ENCODE measurements around the gene ZNF134. TPM values are rescaled to one million over a fixed set of nuclear protein-coding genes. Genes with fewer than 3 reads are reported as not detected.

Gene ZNF134
- 19.0 TPM for total RNA-seq

DNA sequence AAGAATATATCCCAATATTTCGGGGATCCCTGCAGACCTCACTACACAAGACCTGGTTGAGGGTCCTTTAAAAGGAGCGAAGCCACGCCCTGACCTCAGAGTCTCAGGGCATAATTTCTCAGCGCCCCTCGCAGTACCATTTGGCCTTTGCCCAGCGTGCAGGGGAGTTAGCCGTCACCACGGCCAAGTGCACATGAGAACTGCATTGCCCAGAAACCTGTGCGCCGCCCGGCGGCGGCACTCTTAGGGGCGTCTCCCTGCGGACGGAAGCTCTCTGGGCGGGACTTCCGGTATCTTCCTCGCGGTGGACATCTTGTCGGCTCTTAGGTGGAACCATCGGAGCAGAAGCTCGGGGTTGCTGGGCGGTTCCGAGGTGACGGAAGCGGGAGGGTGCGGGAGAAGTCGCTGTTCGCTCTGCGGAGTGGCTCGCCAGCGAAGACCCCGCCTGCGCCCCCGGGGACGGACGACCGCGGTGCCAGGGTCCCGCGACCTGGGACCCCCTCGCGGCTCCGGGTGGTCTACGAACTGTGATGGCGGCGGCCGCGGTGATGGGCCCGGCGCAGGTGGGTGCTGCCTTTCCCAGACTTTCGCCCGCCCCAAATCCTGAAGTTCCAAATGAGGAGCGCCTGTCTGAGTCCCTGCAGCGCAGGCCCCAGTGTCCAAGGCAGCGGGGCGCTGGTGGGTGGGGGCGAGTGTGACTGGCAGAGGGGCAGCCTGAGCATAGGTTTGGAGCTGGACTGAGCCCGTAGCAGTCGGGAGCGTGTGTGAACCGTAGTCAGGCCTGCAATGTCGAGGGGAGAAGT, at the start of gene ZNF134:
TSS of gene ZNF134 (plus strand) at position 302 of the 803 bp plus-strand sequence. CDS start 5,227 bp downstream, outside the sequence.
- DNase-seq (ENCODE audit: low spot score): peak; percentile 92

DNA sequence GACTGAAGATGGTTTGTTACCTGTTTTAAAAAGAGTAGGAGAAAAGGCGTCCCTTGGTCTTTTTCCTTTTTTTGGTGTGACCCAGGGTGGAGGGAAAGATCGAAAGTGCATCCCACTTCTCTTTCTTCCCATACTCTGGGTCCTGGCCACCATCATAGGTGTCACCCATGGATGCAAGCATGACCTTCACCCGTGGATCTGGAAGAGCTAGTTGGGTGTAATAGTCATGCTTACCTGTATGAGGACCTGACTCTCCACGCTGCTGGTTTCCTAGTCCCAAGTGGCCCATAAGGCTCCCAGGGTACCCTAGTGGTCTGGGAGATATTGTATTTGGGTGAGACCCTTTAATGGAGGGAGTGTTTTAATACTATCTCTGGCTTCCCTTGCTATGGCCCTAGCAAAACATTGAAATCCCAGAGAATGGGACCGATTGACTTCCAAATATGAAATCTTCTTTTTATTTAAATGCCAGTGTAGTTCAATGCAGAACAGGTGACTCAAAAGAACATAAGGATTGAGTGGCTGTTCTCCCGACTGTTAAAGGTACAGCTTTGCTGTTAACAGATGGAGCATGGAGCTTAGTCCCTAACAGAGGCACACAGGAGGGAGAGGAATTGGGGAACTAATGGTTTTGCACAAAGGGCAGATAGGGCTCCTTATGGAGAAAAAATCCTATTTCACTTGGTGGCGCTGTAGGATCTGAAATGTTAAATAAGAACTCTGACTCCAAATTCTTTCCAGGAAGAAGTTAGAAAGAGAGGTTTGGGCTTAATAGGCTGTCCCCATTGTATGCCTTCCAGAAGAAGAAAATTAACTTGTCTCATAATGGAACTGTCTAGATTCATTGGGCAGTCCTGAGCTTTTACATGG, 47.4 kb upstream of the ZNF134 start:
- DNase-seq (ENCODE audit: low spot score): no peak

DNA sequence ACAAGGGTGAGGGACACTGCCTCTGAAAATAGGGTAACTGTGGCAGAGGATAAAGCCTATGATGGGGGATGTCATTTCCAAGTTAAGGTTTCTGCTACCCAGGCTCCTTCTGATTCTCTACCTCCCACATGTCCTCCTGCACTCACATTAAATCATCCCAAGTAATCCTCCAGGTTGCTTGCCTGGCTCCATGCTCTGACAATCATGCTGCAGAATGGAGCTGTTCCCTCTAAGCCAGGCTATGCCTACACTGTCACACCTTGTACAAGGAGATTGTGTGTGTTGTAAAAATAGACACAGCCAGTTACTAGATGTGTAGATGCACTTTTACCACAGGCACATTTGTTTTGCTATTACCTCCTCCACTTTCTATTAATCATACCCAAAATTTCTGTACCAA, 43.3 kb upstream of the ZNF134 start:
- no peak for DNase-seq (ENCODE audit: low spot score)

DNA sequence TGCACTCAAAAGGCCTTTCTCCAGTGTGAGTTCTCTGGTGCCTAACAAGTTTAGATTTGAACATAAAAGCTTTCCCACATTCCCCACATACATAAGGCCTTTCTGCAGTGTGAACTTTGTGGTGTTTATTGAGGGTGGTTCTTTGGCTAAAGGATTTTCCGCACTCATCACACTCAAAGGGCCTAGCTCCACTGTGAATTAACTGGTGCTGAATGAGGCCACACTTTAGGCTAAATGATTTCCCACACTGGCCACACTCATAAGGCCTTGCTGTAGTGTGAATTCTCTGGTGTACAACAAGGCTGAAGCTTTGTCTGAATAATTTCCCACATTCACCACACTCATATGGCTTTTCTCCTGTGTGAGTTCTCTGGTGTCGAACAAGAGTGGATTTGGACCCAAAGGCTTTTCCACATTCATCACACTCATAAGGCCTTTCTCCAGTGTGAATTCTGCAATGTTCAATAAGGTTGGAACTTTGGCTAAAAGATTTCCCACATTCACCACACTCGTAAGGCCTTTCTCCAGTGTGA, 41.6 kb upstream of the ZNF134 start:
- DNase-seq (ENCODE audit: low spot score): no peak

DNA sequence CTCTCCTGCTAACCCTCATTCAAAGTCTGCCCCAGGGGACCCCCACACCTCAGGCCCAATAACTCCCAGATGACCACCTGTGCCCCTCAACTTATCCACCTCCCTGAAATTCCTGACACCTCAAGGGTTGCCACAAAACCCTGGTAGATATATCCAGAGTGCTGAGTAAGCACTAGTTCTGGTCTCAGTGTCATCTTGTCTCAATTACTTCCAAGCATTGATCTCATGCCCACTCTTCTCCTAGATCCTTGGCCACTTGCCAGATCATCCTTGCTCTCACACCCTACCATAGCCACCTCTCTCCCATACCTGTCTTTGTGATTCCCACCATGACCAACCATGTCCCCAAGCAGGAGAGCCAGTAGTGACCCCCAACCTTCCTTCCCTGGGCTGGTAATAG, 37.4 kb upstream of the ZNF134 start:
- DNase-seq (ENCODE audit: low spot score): no peak

DNA sequence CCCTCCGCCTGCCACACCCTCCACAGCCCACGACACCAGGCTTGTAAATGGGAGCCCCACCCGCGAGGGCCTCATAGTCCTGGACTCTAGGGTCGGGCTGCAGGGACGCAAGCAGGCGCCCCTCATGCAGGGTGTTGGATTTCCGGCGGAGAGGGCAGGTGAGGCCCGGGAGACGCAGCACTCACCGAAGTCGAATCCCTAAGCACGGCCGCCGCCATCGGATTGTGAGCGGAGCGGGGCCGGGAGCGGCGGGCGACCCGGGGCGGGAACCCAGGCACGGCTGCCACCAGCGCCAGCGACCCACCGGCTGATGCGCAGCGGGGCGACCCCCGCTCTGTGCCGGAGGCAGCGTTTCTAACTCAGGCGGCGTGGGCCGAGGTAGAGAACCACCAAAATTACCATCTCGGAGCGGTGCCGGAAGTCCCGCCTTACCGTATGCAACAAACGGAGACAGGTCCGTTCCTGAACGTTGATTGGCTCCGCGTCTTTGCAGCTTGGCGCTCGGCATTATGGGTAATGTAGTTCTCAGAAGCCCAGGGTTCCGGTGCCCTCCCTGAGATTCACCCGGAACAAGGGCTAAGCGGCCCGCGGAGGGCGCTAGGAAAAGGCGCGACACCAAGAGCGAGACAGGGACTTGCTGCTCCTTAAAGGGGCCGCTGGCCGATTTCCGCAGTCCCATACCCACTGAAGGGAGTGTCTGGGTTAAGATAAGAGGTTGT, 35.4 kb upstream of the ZNF134 start, which contains the start of gene ZNF416:
TSS of gene ZNF416 (minus strand) at position 425 of the 719 bp plus-strand sequence. CDS start at position 218, 207 bp downstream.
- DNase-seq (ENCODE audit: low spot score): peak; percentile 99

DNA sequence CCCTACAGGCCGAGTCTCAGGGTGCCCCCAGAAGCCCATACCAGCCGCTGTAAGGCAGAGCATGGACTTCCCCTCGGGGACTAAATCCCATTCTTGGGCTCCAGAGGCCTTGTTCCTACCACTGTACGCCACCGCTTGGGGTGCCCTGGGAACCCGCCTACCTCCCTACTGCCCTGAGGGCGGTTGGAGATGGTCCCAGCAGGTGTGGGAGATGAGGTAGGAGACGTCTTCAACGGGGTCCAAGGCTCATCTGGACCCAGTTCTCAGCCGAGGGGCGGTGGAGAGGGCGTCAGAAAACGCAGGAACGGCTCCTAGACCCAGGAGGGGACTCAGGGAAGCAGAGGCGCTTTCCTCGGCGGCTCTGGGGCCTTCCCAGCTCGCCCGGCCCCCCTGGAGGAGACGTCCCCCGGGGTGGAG, 30.9 kb upstream of the ZNF134 start:
- DNase-seq (ENCODE audit: low spot score): no peak

DNA sequence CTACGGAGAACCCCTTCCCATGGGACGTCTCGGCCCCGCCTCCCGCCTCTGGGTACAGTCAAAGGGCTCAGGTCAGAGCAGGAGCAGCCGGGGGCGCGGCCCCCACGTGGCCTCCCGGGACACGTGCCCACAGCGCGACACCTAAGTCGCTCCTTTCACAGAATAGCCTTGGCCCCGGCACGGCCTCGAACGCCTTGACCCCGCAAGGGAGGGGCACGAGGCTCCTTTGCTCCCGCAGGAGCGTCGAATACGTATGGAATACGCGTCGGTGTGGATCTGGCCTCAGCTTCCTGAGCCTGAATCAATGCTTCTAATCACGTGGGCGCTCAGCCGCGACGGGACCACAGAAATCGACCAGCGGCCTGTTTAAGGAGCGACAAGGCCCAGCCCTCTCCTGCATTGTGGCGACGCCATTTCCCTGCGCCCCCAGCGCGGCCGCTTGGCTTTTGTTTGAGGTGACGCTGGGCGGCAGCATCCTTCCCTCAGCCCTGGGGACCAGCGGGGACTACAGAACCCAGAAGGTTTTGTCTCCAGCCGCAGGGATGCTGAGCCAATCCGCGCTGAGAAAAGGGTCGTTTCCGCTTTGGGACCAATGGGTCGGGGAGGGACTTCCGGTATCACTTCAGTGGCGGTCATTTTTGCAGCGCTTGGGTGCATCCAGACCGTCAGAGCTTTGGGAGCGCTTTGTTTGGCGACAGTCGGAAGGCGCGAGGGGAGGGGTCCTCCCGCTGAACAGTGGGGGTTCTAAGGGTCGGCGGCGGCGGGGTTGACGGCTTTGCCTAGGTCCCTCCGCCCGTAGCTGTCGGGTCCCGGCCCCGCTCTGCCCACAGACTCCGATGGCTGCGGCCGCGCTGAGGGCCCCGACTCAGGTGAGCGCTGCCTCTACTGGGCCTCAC, 30.3 kb upstream of the ZNF134 start, which contains the start of gene ZIK1:
TSS of gene ZIK1 (plus strand) at position 625 of the 896 bp plus-strand sequence. CDS start at position 837, 212 bp downstream.
- peak; percentile 94 for DNase-seq (ENCODE audit: low spot score)

DNA sequence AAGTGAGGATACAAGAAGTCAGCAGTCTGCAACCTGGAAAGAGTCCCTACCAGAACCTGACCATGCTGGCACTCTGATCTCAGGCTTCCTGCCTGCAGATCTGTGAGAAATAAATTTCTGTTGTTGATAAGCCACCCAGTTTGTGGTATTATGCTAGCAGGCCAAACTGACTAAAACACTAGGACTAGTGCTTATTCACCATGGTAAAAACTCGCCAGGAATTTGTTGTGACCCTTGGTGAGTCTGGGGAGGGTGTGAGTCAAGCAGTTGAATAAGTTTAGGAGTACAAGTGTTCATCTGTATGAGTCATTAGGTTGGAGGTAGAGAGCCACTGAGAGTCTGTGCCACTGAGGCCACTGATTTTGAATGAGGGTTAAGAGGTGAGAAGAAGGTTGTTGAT, 26.5 kb upstream of the ZNF134 start:
- DNase-seq (ENCODE audit: low spot score): no peak

DNA sequence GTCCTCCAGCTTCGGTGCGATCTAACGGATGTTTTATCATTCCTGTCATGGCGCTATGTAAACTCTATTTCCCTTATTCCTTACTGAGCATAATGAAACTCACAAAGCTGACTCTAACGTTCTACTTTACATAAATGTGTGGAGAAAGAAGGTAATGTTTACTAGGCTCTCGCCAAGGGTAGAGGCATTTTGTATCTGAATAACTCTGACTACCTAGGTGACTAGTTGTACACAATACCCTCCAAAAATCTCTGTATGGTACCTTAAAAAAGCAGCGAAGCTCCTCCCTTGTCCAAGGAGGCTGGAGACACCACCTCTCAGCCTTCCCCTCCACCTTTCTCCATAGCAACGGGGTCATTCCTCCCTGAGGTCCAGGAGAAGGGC, 14.7 kb upstream of the ZNF134 start:
- DNase-seq (ENCODE audit: low spot score): no peak

DNA sequence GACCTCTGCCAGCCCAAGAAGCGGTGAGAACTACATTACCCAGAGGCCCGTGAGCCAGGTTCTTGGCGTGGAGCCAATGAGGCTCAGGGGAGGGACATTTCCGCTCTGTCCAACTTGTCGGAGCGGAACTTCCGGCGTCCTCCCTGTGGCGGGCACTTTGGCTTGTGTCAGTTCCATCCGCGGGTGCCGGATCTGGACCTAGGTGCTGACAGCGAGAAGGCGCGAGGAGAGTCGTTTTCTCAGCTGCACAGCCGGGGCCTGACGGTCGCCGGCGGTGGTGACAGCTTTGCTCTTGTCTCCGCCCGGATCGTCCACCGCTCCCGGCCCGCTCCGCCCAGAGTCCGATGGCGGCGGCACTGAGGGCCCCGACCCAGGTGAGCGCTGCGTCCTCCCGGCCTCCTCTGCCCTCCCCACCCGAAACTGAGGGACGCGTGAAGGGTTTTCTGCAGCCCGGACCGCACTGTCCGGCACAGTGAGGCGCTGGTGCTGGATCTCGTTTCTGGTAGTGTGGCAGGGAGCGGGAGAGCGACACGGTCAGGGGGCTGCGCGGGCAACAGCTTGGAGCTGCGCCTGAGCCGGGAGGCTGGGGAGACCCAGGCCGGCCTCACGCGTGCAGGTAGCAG, 14.2 kb upstream of the ZNF134 start, which contains the start of gene ZNF530:
TSS of gene ZNF530 (plus strand) at position 125 of the 623 bp plus-strand sequence. CDS start 4,461 bp downstream, outside the sequence.
- DNase-seq (ENCODE audit: low spot score): peak; percentile 94

DNA sequence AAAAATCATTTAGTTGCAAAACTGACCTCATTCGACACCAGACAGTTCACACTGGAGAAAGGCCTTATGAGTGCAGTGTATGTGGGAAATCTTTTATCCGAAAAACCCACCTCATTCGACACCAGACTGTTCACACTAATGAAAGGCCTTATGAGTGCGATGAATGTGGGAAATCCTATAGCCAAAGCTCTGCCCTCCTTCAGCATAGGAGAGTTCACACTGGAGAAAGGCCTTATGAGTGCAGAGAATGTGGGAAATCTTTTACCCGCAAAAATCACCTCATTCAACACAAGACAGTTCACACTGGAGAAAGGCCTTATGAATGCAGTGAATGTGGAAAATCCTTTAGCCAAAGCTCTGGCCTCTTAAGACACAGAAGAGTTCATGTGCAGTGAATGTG, 7.1 kb upstream of the ZNF134 start:
- DNase-seq (ENCODE audit: low spot score): no peak

DNA sequence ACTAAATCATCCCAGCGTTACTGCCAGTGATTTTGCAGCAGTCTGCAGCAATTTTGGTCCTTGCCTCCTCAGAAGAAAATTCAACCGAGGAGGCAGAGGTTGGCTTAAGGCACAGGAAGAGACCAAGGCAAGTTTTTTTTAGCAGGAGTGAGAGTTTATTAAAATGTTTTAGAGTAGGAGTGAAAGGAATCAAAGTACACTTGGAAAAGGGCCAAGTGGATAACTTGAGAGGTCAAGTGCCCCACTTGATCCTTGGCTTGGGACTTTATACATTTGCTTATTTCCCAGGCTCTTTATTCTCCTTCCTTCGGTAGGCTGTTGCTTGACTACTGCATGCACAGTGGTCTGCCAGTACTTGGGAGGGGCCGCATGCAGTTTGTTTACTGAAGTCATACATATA, 2.9 kb upstream of the ZNF134 start:
- no peak for DNase-seq (ENCODE audit: low spot score)

DNA sequence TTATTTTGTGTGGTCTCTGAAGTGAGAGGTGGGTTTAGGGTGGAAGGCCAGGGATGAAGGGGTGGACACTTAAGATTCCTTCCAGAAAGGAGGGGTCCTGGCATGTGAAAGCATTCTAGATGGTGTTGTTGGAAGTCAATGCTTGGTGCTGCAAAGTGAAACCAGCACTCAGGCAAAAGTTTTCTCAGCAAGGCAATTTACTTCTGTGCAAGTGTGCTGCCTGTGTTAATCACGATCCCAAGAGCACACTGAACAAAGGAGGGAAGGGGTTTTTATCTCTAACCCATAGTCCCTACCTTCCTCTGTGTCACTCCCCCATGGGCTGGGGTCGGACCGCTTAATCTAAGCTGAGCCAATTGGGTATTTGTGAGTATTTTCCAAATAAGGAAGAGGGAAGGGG, 1.3 kb downstream of the ZNF134 start:
- no peak for DNase-seq (ENCODE audit: low spot score)

DNA sequence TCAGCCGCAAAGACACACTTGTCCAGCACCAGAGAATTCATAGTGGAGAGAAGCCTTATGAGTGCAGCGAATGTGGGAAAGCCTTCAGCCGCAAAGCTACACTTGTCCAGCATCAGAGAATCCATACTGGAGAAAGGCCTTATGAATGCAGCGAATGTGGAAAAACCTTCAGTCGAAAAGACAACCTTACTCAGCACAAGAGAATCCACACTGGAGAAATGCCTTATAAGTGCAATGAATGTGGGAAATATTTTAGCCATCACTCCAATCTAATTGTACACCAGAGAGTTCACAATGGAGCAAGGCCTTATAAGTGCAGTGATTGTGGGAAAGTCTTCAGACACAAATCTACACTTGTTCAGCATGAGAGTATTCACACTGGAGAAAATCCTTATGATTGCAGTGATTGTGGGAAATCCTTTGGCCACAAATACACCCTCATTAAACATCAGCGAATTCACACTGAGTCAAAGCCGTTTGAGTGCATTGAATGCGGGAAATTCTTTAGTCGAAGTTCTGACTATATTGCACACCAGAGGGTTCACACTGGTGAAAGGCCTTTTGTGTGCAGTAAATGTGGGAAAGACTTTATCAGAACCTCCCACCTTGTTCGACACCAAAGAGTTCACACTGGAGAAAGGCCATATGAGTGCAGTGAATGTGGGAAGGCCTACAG, 6.8 kb downstream of the ZNF134 start:
- no peak for DNase-seq (ENCODE audit: low spot score)

DNA sequence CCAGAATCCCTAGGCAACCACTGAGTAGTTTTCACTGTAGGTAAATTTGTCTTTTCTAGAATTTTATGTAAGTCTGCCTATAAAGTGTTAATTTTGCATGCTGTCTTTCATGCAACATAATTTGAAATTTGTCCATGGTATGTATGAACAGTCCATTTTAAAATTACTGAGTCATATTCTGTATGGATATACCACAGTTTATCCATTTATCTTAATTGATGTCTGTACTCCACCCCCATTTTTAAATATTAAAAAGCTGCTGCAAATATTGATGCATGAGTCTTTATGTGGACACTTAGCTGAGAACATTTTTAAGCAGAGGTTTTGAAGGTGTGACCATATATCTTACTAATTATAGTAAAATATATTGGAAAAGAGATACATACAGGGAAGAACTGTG, 9.0 kb downstream of the ZNF134 start:
- DNase-seq (ENCODE audit: low spot score): no peak

DNA sequence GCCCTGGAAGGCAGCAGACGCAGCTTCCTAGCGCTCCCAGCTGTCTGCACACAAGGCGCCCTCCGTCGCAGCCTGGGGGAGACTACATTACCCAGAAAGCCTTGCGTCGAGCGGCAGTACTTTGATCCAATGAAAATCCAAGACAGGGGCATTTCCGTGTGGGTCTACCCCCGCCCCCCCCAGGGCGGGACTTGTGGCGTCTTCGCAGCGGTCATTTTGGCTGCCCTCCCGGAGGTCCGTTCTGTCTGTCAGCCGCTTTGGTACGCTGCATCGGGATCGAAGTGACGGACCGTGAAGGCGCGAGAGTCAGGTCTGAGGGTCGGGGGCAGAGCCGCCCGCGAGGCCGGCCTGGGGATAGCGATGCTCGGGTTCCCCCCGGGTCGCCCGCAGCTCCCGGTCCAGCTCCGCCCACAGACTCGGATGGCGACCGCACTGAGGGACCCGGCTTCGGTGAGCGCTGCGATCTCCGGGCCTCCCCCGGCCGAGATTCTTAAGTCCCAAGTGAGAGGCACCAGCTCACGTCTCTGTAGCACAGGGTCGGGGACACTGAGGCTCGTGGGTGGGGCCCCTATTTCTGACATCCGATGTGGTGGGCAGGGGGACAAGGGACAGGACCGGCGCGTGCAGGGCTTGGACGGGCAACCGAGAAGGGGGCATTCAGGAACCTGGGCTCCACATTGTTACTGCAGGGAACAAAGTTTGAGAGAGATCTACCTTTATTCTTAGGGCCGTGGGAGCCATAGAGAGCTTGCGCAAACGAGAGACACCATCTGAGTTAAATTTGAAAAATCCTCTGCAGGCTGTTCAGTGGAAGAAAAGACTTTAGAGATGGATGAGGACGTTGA, 19.2 kb downstream of the ZNF134 start, which contains the start of gene ZNF211:
TSS of gene ZNF211 (plus strand) at position 182 of the 845 bp plus-strand sequence. CDS start at position 361, 179 bp downstream.
- DNase-seq (ENCODE audit: low spot score): peak; percentile 95

DNA sequence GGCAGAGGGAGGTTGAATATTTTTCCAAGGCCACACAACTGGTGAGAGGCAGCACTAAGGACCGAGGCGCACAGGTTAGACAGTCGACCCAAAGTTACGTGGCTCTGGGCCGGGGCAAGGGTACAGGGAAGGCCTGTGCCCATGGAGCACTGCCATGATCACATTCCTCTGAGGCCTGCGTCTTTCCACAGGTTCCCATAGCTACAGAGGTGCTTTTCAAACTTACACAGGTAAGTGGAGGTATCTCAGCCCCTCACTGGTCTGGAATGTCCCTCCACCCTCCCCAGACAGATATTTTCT, 19.7 kb downstream of the ZNF134 start:
- no peak for DNase-seq (ENCODE audit: low spot score)

DNA sequence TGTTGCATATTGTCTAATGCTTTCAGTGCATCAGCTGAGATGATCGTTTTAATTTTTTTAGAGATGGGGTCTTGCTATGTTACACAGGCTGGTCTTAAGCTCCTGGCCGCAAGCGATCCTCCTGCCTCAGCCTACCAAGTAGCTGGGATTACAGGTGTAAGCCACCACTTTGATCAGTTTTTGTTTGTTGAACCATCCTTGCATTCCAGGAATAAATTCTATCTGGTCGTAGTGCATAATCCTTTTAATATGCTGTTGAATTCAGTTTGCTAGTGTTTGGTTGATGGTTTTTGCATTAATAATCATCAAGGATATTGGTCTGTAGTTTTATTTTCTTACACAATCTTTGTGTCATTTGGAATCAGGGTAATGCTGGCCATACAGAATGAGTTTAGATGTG, 23.3 kb downstream of the ZNF134 start:
- DNase-seq (ENCODE audit: low spot score): no peak
